ENCODE data around the gene PABPC1L2B. TPM values are rescaled to one million over a fixed set of nuclear protein-coding genes. Genes with fewer than 3 reads are reported as not detected.

PABPC1L2B gene
- total RNA-seq: not detected in 2 replicates

GRCh38 chrX:73002733-73003132 lies at the start of gene PABPC1L2B:
TSS of gene PABPC1L2B (plus strand) at chrX:73002939. CDS start at chrX:73003643, 704 bp downstream.

Other genes starting within 250 kb of the PABPC1L2B start
- not detected in 2 replicates for gene DMRTC1B, start 226.0 kb upstream of the PABPC1L2B start, total RNA-seq
- not detected in 2 replicates for gene FAM236B, start 220.3 kb upstream of the PABPC1L2B start, total RNA-seq
- not detected in 2 replicates for gene FAM236D, start 194.7 kb upstream of the PABPC1L2B start, total RNA-seq
- not detected in 2 replicates for gene FAM236C, start 90.3 kb upstream of the PABPC1L2B start, total RNA-seq
- not detected in 2 replicates for gene FAM236A, start 64.7 kb upstream of the PABPC1L2B start, total RNA-seq
- not detected in 2 replicates for gene DMRTC1, start 59.1 kb upstream of the PABPC1L2B start, total RNA-seq
- gene PABPC1L2A, start 76.6 kb downstream of the PABPC1L2B start, total RNA-seq: not detected in 2 replicates
- gene NAP1L2, start 211.9 kb downstream of the PABPC1L2B start, total RNA-seq: 1.1 and 1.7 TPM in 2 replicates